K562 (cell line): ENCODE data around the gene MYMX. TPM values are rescaled to one million over a fixed set of nuclear protein-coding genes. Genes with fewer than 3 reads are reported as not detected.
A peak's percentile ranks its signal among the peaks of the same experiment; 100 is the strongest.

ENCODE experiments used
- ARID3B ChIP-seq: fragments of 250-450 bp; sonication (Bioruptor Pico); IDR thresholded peaks from 2 replicates; pipeline ENCODE4 v1.4.0; 2020; ENCODE audit warnings: borderline replicate concordance
- BRF1 ChIP-seq: IDR thresholded peaks from 3 replicates; pipeline ENCODE4 v1.6.1; 2011; ENCODE audit warnings: borderline replicate concordance, mild to moderate bottlenecking; ENCODE audit not compliant: insufficient read length; ENCODE audit errors: extremely low read depth
- CHD2 ChIP-seq: IDR thresholded peaks from 2 replicates; pipeline ENCODE4 v1.6.1; 2011; ENCODE audit warnings: low read depth, low read length
- MLLT1 ChIP-seq, 2 experiments: fragments of 450-650 bp; IDR thresholded peaks; 2 replicates each; pipeline ENCODE4 v1.6.1; 2016
- NR2F6 ChIP-seq: fragments of 450-650 bp; formaldehyde crosslinking; IDR thresholded peaks from 2 replicates; pipeline ENCODE4 v1.4.0; 2020; ENCODE audit warnings: mild to moderate bottlenecking
- RUNX1 ChIP-seq: sonication (generic); IDR thresholded peaks from 2 replicates; pipeline ENCODE4 v1.6.1; 2016; ENCODE audit warnings: antibody characterized with exemption, low read depth
- SIN3A ChIP-seq, 2 experiments: fragments of 150-350 bp in 1 of 2; IDR thresholded peaks; 2 replicates each; pipeline ENCODE4 v1.6.1; 2011 to 2016; ENCODE audit warnings: borderline replicate concordance in 2 of 2, low read depth in 2 of 2, low read length in 2 of 2, mild to moderate bottlenecking in 2 of 2, moderate library complexity in 2 of 2; ENCODE audit not compliant: control insufficient read depth in 1 of 2
- SIRT6 ChIP-seq: IDR thresholded peaks from one replicate; pipeline ENCODE4 v1.6.1; 2012; ENCODE audit warnings: low read depth, mild to moderate bottlenecking, control low read depth, inconsistent platforms, low read length, moderate library complexity
- SMAD3 ChIP-seq: fragments of 450-650 bp; formaldehyde crosslinking; conservative IDR thresholded peaks from 2 replicates; pipeline ENCODE4 v1.4.0; 2020; ENCODE audit warnings: mild to moderate bottlenecking
- SP1 ChIP-seq: sonication (generic); formaldehyde crosslinking; IDR thresholded peaks from 2 replicates; pipeline ENCODE4 v1.8.1; 2022; ENCODE audit warnings: mild to moderate bottlenecking, missing genetic modification reagents
- TEAD1 ChIP-seq, 2 experiments: fragments of 450-650 bp in 1 of 2; sonication (generic) in 1 of 2; formaldehyde crosslinking; IDR thresholded peaks; 2 replicates each; pipeline versions ENCODE4 v1.4.0 to v1.8.0; 2020 to 2022; ENCODE audit warnings: mild to moderate bottlenecking in 2 of 2, missing genetic modification reagents in 1 of 2
- XRCC3 ChIP-seq: fragments of 450-650 bp; IDR thresholded peaks from 2 replicates; pipeline ENCODE4 v1.6.1; 2017; ENCODE audit warnings: mild to moderate bottlenecking, moderate library complexity
- ZEB2 ChIP-seq: fragments of 450-650 bp; IDR thresholded peaks from 2 replicates; pipeline ENCODE4 v1.6.1; 2016
- ZNF134 ChIP-seq: fragments of 250-450 bp; sonication (Bioruptor Pico); conservative IDR thresholded peaks from 2 replicates; pipeline ENCODE4 v1.4.0; 2020
- ZNF217 ChIP-seq: sonication (generic); formaldehyde crosslinking; IDR thresholded peaks from 2 replicates; pipeline ENCODE4 v1.8.0; 2022; ENCODE audit warnings: mild to moderate bottlenecking, missing genetic modification reagents
- ZNF263 ChIP-seq: sonication (generic); formaldehyde crosslinking; IDR thresholded peaks from 2 replicates; pipeline ENCODE4 v1.8.0; 2022; ENCODE audit warnings: mild to moderate bottlenecking, missing genetic modification reagents, borderline replicate concordance
- ZNF280A ChIP-seq: fragments of 450-650 bp; IDR thresholded peaks from 2 replicates; pipeline ENCODE4 v1.6.1; 2018; ENCODE audit warnings: mild to moderate bottlenecking, low read depth; ENCODE audit not compliant: partially characterized antibody
- ZNF395 ChIP-seq: fragments of 200-800 bp; sonication (Bioruptor generic); IDR thresholded peaks from 2 replicates; pipeline ENCODE4 v1.6.1; 2017; ENCODE audit warnings: missing genetic modification characterization, missing compliant biosample characterization
- ZNF449 ChIP-seq: fragments of 250-450 bp; sonication (Bioruptor Pico); IDR thresholded peaks from 2 replicates; pipeline ENCODE4 v1.8.0; 2022; ENCODE audit warnings: moderate library complexity, mild to moderate bottlenecking, inconsistent platforms
- ZNF561 ChIP-seq: fragments of 450-650 bp; formaldehyde crosslinking; conservative IDR thresholded peaks from 2 replicates; pipeline ENCODE4 v1.4.0; 2020; ENCODE audit warnings: mild to moderate bottlenecking, moderate library complexity
- polyA plus RNA-seq, 8 experiments: library from polyadenylated mRNA; depleted of rRNA in 4 of 8; stranded (reverse) in 5 of 8; unstranded in 3 of 8; fragments of >200 nt; fragmentation: Nextera tagmentation in 2 of 8; fragmentation: Illumina TruSeq in 1 of 8; extraction: Ambion mirVana in 2 of 8; extraction: Trizol in 1 of 8; gene quantifications; 2 replicates each; pipeline versions ENCODE4 v1.2.1 to v1.2.3, GENCODE V29; 2011 to 2014; ENCODE audit warnings: inconsistent platforms in 1 of 8, missing spikeins in 1 of 8
- total RNA-seq, 7 experiments: library from RNA; depleted of rRNA in 6 of 7; stranded (reverse); fragments of >200 nt in 6 of 7; fragmentation: Illumina TruSeq in 2 of 7; extraction: Trizol in 2 of 7; gene quantifications; 2 replicates each; pipeline versions ENCODE4 v1.2.1 to v1.2.3, GENCODE V29; 2011 to 2021; ENCODE audit warnings: low replicate concordance in 1 of 7

Gene MYMX
- total and polyA plus RNA-seq, 9 of the 15 experiments (the other 6 are each of a cell fraction or from before 2014, with no cell fraction given): 0.12 TPM; not detected in 8

GRCh38 chr6:44219053-44219814 is 2.5 kb downstream of the MYMX start (continued):
- TF ChIP-seq ARID3B (CRISPR knock-in tag): no peak
- no peak for TF ChIP-seq ZEB2
- TF ChIP-seq SMAD3 (CRISPR knock-in tag): no peak
- TF ChIP-seq ZNF280A: no peak
- no peak for TF ChIP-seq RUNX1
- TF ChIP-seq ZNF561 (CRISPR knock-in tag): no peak
- no peak for TF ChIP-seq XRCC3
- 0 out of 4 replicates have a peak, but pooled peaks of 1 of the 2 experiments have one; percentile 8 for TF ChIP-seq MLLT1 (IDR thresholded peaks at IDR 0.05)
- TF ChIP-seq SP1: peak; percentile 79
- TF ChIP-seq ZNF263 (CRISPR knock-in tag): peak; percentile 28; the same call in 1 of the 2 replicates
- no peak for TF ChIP-seq CHD2
- TF ChIP-seq TEAD1 (CRISPR knock-in tag; IDR thresholded peaks at IDR 0.05): peak in 1 of 2 experiments; percentile 38; a peak in 1 of 4 replicates
- TF ChIP-seq ZNF217 (CRISPR knock-in tag): no peak
- TF ChIP-seq SIN3A (IDR thresholded peaks at IDR 0.05; ENCODE audit: borderline replicate concordance in 2 of 2, control insufficient read depth in 1 of 2, low read depth in 2 of 2, low read length in 2 of 2): 0 out of 4 replicates have a peak, but pooled peaks have one; percentile 61 to 63
- TF ChIP-seq ZNF449: peak; percentile 69; the same call in 1 of the 2 replicates
- no peak; the same call in 1 of the 2 replicates for TF ChIP-seq ZNF395 (CRISPR knock-in tag)
- no peak for TF ChIP-seq SIRT6
- no peak for TF ChIP-seq ZNF134 (CRISPR knock-in tag)
- no peak for TF ChIP-seq NR2F6 (CRISPR knock-in tag)
- TF ChIP-seq BRF1: no peak
